ENCODE data around the gene CERS5.
"Not testable (repeated sequence)": the region's sequence is repeated elsewhere in the genome, so short reads cannot be mapped to it uniquely, and the experiment has no call there.

The CERS5 gene

DNA sequence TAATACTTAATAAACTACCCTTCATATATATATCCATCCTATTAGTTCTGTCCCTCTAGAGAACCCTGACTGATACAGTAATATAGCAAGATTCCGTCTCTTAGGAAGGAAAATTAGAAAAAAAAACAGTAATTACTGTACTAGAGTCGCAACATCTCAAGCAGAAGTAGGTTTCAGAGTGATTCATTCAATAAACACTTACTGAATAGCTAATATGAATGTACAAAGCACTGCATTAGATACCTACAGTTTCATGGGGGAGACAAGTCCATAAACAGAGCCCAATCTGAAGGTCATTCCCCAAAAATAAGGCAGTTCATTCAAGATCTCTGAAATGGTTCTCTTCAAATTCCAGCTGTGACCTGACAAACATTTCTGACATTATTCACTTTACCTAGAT is 9.9 kb downstream of the CERS5 start:
- TF ChIP-seq, protein P1, sequence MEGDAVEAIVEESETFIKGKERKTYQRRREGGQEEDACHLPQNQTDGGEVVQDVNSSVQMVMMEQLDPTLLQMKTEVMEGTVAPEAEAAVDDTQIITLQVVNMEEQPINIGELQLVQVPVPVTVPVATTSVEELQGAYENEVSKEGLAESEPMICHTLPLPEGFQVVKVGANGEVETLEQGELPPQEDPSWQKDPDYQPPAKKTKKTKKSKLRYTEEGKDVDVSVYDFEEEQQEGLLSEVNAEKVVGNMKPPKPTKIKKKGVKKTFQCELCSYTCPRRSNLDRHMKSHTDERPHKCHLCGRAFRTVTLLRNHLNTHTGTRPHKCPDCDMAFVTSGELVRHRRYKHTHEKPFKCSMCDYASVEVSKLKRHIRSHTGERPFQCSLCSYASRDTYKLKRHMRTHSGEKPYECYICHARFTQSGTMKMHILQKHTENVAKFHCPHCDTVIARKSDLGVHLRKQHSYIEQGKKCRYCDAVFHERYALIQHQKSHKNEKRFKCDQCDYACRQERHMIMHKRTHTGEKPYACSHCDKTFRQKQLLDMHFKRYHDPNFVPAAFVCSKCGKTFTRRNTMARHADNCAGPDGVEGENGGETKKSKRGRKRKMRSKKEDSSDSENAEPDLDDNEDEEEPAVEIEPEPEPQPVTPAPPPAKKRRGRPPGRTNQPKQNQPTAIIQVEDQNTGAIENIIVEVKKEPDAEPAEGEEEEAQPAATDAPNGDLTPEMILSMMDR (IDR thresholded peaks at IDR 0.05; ENCODE audit: insufficient read depth, low read depth, low read length, missing control alignments), result no peak
- DNase-seq (ENCODE audit: low read depth), result no peak
- no peak overlapping the region for H3K4me3 ChIP-seq (ENCODE audit: low read depth, low read length)

DNA sequence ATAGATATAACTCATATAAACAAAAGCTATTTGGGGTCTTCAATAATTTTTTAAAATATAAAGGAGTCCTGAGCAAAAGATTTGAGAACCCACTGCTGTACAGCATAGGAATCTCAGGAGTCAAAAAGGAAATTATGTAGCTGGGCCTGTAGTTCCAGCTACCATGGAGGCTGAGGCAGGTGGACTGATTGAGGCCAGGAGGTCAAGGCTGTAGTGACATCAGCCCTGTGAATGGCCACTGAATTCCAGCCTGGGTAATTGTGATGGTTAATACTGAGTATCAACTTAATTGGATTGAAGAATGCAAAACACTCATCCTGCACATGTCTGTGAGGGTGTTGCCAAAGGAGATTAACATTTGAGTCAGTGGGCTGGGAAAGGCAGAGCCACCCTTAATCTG is 10.5 kb downstream of the CERS5 start:
- TF ChIP-seq, protein P1 (IDR thresholded peaks at IDR 0.05; ENCODE audit: insufficient read depth, low read depth, low read length, missing control alignments), result no peak
- H3K4me3 ChIP-seq (ENCODE audit: low read depth, low read length), result no peak overlapping the region
- DNase-seq (ENCODE audit: low read depth), result no peak

DNA sequence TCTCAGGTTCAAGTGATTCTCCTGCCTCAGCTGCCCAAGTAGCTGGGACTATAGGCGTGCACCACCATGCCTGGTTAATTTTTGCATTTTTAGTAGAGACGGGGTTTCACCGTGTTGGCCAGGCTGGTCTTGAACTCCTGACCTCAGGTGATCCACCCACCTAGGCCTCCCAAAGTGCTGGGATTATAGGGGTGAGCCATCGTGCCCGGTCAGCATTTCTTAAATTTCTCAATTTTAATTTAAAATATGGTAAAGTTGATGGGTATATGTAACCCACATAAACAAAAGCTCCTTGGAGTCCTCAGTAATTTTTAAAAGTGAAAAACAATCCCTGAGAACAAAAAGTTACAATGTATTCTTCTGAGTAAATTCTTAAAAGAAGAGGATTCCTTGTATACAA is 12.2 kb downstream of the CERS5 start:
- H3K4me3 ChIP-seq (ENCODE audit: low read depth, low read length); DNase-seq (ENCODE audit: low read depth): not testable (repeated sequence)

DNA sequence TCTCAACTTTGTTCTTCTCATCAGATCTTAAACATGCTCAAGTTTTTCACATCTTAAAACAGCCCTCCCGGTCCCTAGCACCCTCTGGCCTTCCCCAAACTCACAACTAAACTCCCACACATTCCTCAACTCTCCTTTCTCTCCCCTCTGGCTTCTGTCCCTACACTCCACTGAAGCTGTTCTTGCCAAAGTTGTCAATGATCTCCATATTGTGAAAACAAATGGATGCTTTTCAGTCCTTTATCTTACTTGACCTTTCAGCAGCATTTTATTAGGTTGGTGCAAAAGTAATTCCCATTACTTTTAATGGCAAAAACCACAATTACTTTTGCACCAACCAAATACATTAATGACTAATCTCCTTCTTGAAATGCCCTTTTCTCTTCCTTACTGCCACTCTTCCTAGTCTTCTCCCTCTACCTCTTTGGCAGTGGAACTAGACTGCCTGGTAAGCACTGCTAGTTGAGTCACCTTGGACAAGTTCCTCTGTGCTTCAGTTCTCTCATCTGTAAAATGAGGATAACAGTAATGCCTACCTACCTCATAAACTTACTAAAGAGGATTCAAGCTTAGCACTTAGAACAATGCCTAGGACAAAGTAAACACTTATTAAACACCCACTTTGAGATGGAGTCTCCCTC is 16.0 kb downstream of the CERS5 start:
- no peak for DNase-seq (ENCODE audit: low read depth)
- no peak overlapping the region for H3K4me3 ChIP-seq (ENCODE audit: low read depth, low read length)
- TF ChIP-seq, protein P1 (IDR thresholded peaks at IDR 0.05; ENCODE audit: insufficient read depth, low read depth, low read length, missing control alignments), result no peak

DNA sequence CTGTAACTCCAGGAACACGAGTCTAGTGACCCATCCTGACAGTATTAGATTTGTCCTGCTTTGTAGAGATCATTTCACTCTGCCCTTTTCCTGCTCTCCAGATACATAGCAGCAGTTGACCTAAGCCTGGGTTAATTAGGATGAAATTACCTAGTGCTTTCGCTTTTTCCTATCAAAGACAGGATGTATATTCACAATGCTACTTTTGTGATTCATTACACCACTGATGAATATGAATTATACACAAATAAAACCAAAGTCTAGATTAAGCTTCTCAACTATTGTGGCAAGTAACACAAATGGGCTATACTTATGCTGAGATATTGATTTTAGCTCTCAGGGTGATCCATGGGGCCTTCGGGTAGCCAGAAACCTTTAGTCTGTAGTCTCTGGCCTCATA is 17.9 kb downstream of the CERS5 start:
- TF ChIP-seq, protein P1 (IDR thresholded peaks at IDR 0.05; ENCODE audit: insufficient read depth, low read depth, low read length, missing control alignments), result no peak
- no peak for DNase-seq (ENCODE audit: low read depth)
- H3K4me3 ChIP-seq (ENCODE audit: low read depth, low read length), result no peak overlapping the region

DNA sequence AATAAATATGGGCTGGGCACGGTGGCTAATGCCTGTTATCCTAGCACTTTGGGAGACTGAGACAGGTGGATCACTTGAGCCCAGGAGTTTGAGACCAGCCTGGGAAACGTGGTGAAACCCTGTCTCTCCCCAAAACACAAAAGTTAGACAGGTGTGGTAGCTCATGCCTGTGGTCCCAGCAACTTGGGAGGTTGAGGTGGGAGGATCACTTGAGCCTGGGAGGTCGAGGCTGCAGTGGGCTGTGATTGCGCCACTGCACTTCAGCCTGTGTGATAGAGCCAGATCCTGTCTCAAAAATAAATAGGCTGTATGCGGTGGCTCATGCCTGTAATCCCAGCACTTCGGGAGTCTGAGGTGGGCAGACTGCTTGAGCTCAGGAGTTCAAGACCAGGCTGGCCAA is 19.2 kb downstream of the CERS5 start:
- not testable (repeated sequence) for DNase-seq (ENCODE audit: low read depth); H3K4me3 ChIP-seq (ENCODE audit: low read depth, low read length)

DNA sequence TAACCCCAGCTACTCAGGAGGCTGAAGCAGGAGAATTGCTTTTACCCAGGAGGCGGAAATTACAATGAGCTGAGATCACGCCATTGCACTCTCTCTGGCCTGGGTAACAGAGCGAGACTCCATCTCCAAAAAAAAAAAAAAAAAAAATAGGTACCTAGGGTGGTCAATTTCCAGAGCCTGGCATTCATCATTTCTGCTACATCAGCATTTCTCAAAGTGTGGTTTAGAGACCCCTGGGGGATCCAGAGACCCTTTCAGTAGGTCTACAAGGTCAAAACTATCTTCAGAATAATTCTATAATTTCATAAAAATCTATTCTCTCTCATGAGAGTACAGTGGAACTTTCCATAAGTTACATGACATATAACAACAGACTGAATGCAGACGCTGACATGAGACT is 19.9 kb downstream of the CERS5 start:
- no peak for DNase-seq (ENCODE audit: low read depth)
- TF ChIP-seq, protein P1 (IDR thresholded peaks at IDR 0.05; ENCODE audit: insufficient read depth, low read depth, low read length, missing control alignments), result no peak
- H3K4me3 ChIP-seq (ENCODE audit: low read depth, low read length), result no peak overlapping the region

DNA sequence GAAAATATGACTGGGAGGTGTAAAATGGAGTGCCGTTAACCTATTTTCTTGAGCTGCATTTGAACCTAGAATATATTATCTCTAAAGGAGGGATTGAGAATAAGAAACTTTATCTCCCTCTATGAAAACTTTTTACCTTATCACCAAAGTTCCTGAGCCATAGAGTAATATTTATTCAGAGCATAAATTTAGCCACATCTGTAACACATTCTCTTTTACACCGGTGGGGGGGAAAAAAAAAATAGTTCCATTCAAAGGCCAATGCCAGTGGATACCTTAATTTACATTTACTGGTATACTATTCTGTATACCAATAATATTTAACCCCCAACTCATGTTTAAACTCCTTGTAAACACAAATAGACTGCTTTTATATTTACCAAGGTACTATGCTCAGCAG is 21.7 kb downstream of the CERS5 start:
- no peak for DNase-seq (ENCODE audit: low read depth)
- TF ChIP-seq, protein P1 (IDR thresholded peaks at IDR 0.05; ENCODE audit: insufficient read depth, low read depth, low read length, missing control alignments), result no peak
- H3K4me3 ChIP-seq (ENCODE audit: low read depth, low read length), result no peak overlapping the region

All from GM12865 (cell line).